MCF 10A (cell line): Measurements from ENCODE around the gene PROZ. TPM values are rescaled to one million over a fixed set of nuclear protein-coding genes. Genes with fewer than 3 reads are reported as not detected.
A peak's percentile ranks its signal among the peaks of the same experiment; 100 is the strongest.

Experiments used
- BruUV-seq: library from RNA; stranded (reverse); fragments of 400-500 nt; replicated peaks from 2 replicates; lab custom pipeline; 2021; lab: Mats Ljungman, UMichigan
- CTCF ChIA-PET: fragments of 300-600 bp; sonication (Branson Sonifier 250); formaldehyde crosslinking; extraction: SDS; loops from one replicate; lab custom pipeline; 2021; ENCODE audit warnings: antibody characterized with exemption, inconsistent platforms; lab: Yijun Ruan, JAX
- POLR2A ChIA-PET: fragments of 300-600, 350-650 bp; sonication (Branson Sonifier 250); formaldehyde crosslinking; extraction: SDS; loops from one replicate; lab custom pipeline; 2020; ENCODE audit warnings: antibody characterized with exemption, inconsistent platforms; lab: Yijun Ruan, JAX
- DNase-seq: peaks from one replicate; pipeline ENCODE4 v3.0.0-alpha.2; 2018; ENCODE audit not compliant: unreplicated experiment
- H3K27ac Mint-ChIP-seq: one replicate; pipeline ENCODE4 v1.8.0; 2022; ENCODE audit warnings: mild to moderate bottlenecking, low read depth, mixed read lengths; ENCODE audit not compliant: unreplicated experiment
- H3K27me3 Mint-ChIP-seq: one replicate; pipeline ENCODE4 v1.8.0; 2022; ENCODE audit warnings: mixed read lengths; ENCODE audit not compliant: insufficient read depth, unreplicated experiment
- H3K36me3 Mint-ChIP-seq: one replicate; pipeline ENCODE4 v1.8.0; 2022; ENCODE audit warnings: mild to moderate bottlenecking, moderate library complexity, mixed read lengths; ENCODE audit not compliant: insufficient read depth, unreplicated experiment
- H3K4me1 Mint-ChIP-seq: one replicate; pipeline ENCODE4 v1.8.0; 2022; ENCODE audit warnings: mixed read lengths; ENCODE audit not compliant: insufficient read depth, unreplicated experiment
- H3K4me3 Mint-ChIP-seq: one replicate; pipeline ENCODE4 v1.8.0; 2022; ENCODE audit warnings: mild to moderate bottlenecking, moderate library complexity, mixed read lengths; ENCODE audit not compliant: unreplicated experiment
- H3K9me3 Mint-ChIP-seq: one replicate; pipeline ENCODE4 v1.8.0; 2022; ENCODE audit warnings: mixed read lengths; ENCODE audit not compliant: unreplicated experiment
- intact Hi-C: fragments of 100-400 bp; cut with micrococcal nuclease; formaldehyde crosslinking; loops from 2 replicates; pipeline ENCODE4 v1.14.1; 2022
- total RNA-seq: library from RNA; stranded (reverse); gene quantifications from 2 replicates; pipeline ENCODE4 v1.2.3, GENCODE V29; 2022
- TF ChIP-seq, protein P1 (sequence below): fragments of 200-600 bp; IDR thresholded peaks from one replicate; pipeline ENCODE4 v1.8.0; 2022; ENCODE audit warnings: antibody characterized with exemption, mild to moderate bottlenecking; ENCODE audit not compliant: unreplicated experiment

PROZ gene
- total RNA-seq, 1 experiment from 2014 or later, result not detected

DNA sequence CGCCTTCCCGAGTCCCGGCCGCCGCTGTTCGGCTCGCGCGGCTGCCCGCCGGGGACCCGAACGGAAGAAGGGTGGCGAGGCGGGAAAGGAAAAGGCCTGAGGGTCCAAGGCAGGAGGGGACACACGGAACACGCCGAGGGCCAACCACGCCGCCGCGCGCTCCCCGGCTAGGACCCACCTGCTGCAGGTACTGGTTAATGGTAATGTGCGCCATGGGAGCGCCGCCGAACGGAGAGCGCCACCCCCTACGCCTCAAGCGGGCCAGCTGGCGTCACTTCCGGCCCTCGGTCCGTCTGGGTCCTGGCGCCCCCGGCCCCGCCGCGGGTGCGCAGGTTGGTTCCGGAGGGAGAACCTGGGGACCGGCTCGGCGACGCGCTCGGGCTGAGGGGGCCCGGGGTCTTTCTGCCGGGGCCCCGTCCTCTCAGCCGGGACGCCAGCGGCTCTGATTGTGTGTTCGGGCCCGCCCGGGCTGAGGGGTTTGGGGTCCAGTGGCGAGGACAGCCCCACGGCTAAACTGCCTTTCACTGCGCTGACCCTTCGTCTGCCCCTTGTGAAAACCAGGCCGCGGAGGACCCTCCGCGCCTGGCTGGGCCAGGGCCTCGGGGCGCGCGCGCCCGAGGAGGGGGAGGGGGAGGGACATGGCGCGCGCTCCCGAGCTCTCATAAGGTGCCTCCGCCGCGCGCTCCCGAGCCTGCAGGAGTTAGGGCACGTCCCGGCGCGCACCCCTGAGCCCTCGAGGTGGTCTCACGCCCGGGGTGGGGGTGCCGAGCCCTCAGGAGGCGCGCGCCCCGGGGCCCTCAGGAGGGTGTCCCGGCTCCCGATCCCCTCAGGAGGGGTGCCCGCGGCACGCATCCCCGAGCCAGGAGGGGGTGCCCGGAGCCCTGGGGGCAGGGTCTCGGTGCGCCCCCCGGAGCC lies 50.2 kb downstream of the PROZ start, which contains the start of gene PCID2:
TSS of gene PCID2 (minus strand) at position 249 of the 915 bp plus-strand sequence. CDS start at position 214, 35 bp downstream.
- BruUV-seq, result no TSS peak
- ChIA-PET CTCF (interaction anchor here (0.6 kb wide), 2 partner anchors 12 to 372 kb away, joined by 3 read pairs; no protein-coding TSS in a partner anchor), POLR2A (interaction anchor here (0.7 to 4.7 kb wide), 19 partner anchors 9 to 1073 kb away, joined by 3 to 41 read pairs (median 4); partner anchors contain the start of genes DCUN1D2, LAMP1 and UPF3A)
- intact Hi-C loops, result loop anchor here (2.0 to 5.0 kb wide), 3 partner anchors 16 to 240 kb away; partner anchors contain the start of gene LAMP1
- DNase-seq, result peak; percentile 90
- no peaks in the 10 kb centered on the region for H3K27me3 Mint-ChIP-seq
- peaks cover 38% of the 10 kb centered on the region for H3K36me3 Mint-ChIP-seq
- H3K4me3 Mint-ChIP-seq, result peak within 1 kb of the TSS; percentile 92
- H3K4me1 Mint-ChIP-seq, result peaks cover 44% of the 10 kb centered on the region
- H3K9me3 Mint-ChIP-seq, result no peaks in the 10 kb centered on the region
- TF ChIP-seq, protein P1, sequence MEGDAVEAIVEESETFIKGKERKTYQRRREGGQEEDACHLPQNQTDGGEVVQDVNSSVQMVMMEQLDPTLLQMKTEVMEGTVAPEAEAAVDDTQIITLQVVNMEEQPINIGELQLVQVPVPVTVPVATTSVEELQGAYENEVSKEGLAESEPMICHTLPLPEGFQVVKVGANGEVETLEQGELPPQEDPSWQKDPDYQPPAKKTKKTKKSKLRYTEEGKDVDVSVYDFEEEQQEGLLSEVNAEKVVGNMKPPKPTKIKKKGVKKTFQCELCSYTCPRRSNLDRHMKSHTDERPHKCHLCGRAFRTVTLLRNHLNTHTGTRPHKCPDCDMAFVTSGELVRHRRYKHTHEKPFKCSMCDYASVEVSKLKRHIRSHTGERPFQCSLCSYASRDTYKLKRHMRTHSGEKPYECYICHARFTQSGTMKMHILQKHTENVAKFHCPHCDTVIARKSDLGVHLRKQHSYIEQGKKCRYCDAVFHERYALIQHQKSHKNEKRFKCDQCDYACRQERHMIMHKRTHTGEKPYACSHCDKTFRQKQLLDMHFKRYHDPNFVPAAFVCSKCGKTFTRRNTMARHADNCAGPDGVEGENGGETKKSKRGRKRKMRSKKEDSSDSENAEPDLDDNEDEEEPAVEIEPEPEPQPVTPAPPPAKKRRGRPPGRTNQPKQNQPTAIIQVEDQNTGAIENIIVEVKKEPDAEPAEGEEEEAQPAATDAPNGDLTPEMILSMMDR, result no peak
- peak within 1 kb of the TSS; percentile 82 for H3K27ac Mint-ChIP-seq

- peak; percentile 72 for DNase-seq
- intact Hi-C loops, result loop anchor here (2.0 to 5.0 kb wide), 3 partner anchors 17 to 239 kb away; partner anchors contain the start of gene LAMP1
- H3K4me3 Mint-ChIP-seq, result peak within 1 kb of the TSS; percentile 92
- TF ChIP-seq, protein P1, result no peak
- BruUV-seq, result no TSS peak
- H3K27ac Mint-ChIP-seq, result peak within 1 kb of the TSS; percentile 82
- H3K4me1 Mint-ChIP-seq, result peaks cover 44% of the 10 kb centered on the region
- no peaks in the 10 kb centered on the region for H3K27me3 Mint-ChIP-seq
- ChIA-PET POLR2A (interaction anchor here (0.8 to 4.7 kb wide), 19 partner anchors 9 to 1072 kb away, joined by 3 to 41 read pairs (median 4); partner anchors contain the start of genes DCUN1D2, LAMP1 and UPF3A), CTCF (interaction anchor here (0.6 kb wide), 1 partner anchor 12 kb away, joined by 3 read pairs; no protein-coding TSS in a partner anchor)
- H3K36me3 Mint-ChIP-seq, result peaks cover 38% of the 10 kb centered on the region
- H3K9me3 Mint-ChIP-seq, result no peaks in the 10 kb centered on the region
These were observed 50.9 kb downstream of the PROZ start, which contains the start of gene CUL4A for GRCh38 chr13:113209336-113209758. Gene CUL4A (plus strand): TSS chr13:113209613. CDS start chr13:113209628, 15 bp downstream.

DNA sequence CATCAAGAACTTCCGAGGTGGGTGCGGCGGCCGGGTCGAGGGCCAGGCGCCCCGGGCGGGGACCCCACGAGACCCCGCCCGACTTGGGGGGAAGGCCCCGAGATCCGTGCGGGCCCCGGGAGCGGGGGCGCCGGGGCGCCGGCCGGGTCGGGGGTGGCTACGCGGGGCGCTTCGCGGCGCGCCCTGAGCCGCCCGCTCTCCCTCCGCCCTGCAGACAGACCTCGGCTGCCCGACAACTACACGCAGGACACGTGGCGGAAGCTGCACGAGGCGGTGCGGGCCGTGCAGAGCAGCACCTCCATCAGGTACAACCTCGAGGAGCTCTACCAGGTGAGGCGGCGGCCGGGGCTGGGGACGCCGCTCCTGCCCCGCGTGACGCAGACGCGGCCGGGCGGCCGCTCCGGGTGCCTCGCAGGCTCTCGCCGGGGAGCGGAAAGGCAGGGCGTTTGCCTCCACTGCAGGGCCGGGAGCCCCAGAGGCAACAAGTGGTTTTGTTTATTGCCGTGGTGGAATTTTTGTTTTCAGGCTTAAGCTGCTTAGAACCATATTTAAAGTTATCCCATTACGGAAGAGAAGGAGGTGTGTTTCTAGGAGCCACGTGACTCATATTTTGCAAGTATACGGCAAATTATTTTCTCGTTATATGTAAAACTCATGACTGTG lies 51.4 kb downstream of the PROZ start:
- TF ChIP-seq, protein P1, result no peak
- peak; percentile 48 for DNase-seq
- H3K9me3 Mint-ChIP-seq, result no peaks in the 10 kb centered on the region
- intact Hi-C loops, result loop anchor here (2.0 to 5.0 kb wide), 3 partner anchors 17 to 239 kb away; partner anchors contain the start of gene LAMP1
- POLR2A ChIA-PET, result interaction anchor here (0.8 to 4.7 kb wide), 16 partner anchors 8 to 499 kb away, joined by 3 to 41 read pairs (median 4); partner anchors contain the start of genes DCUN1D2 and LAMP1
- H3K4me1 Mint-ChIP-seq, result peaks cover 42% of the 10 kb centered on the region
- peaks cover 38% of the 10 kb centered on the region for H3K36me3 Mint-ChIP-seq
- BruUV-seq, result no TSS peak
- CTCF ChIA-PET, result interaction anchor here (0.6 kb wide), 1 partner anchor 135 kb away, joined by 3 read pairs; no protein-coding TSS in a partner anchor
- H3K27me3 Mint-ChIP-seq, result no peaks in the 10 kb centered on the region
- peak overlapping the region; percentile 74 for H3K4me3 Mint-ChIP-seq
- H3K27ac Mint-ChIP-seq, result peak overlapping the region; percentile 19
